Measurements from ENCODE around the gene NEMP1.

NEMP1 gene

GRCh38 chr12:57118711-57119271 lies 40.2 kb upstream of the NEMP1 start:
- Histone ChIP-seq H3K4me3 (ENCODE audit: low read length in 2 of 2) (no peak overlapping the region), H3K27ac (ENCODE audit: low read length) (no peak overlapping the region)

GRCh38 chr12:57116580-57117281 lies 38.1 kb upstream of the NEMP1 start:
- Histone ChIP-seq H3K4me1 (ENCODE audit: control insufficient read depth, insufficient read depth, low read length) (peaks cover 14% of the 10 kb centered on the region), H3K27me3 (ENCODE audit: control insufficient read depth in 1 of 2, insufficient read depth in 2 of 2, low read length in 2 of 2) (peaks cover 0 to 2% of the 10 kb centered on the region in 2 donors), H3K9ac (ENCODE audit: low read length in 2 of 2) (no peak overlapping the region), H3K36me3 (ENCODE audit: control insufficient read depth in 2 of 2, insufficient read depth in 2 of 2, low read length in 2 of 2) (no peaks in the 10 kb centered on the region), H3K4me3 (ENCODE audit: low read length in 2 of 2) (no peak overlapping the region), H3K27ac (ENCODE audit: low read length) (no peak overlapping the region), H3K9me3 (ENCODE audit: control insufficient read depth in 2 of 2, low read length in 2 of 2) (no peaks in the 10 kb centered on the region)

More at GRCh38 chr12:57118711-57119271, 40.2 kb upstream of the NEMP1 start:
- Histone ChIP-seq H3K4me1 (ENCODE audit: control insufficient read depth, insufficient read depth, low read length) (peaks cover 3% of the 10 kb centered on the region), H3K9ac (ENCODE audit: low read length in 2 of 2) (no peak overlapping the region), H3K36me3 (ENCODE audit: control insufficient read depth in 2 of 2, insufficient read depth in 2 of 2, low read length in 2 of 2) (no peaks in the 10 kb centered on the region), H3K9me3 (ENCODE audit: control insufficient read depth in 2 of 2, low read length in 2 of 2) (no peaks in the 10 kb centered on the region), H3K27me3 (ENCODE audit: control insufficient read depth in 1 of 2, insufficient read depth in 2 of 2, low read length in 2 of 2) (peaks cover 0 to 2% of the 10 kb centered on the region in 2 donors)

- H3K9ac ChIP-seq (ENCODE audit: low read length in 2 of 2), result peak overlapping the region; percentile 96 to 98
- H3K4me1 ChIP-seq (ENCODE audit: control insufficient read depth, insufficient read depth, low read length), result peaks cover 39% of the 10 kb centered on the region
- peak overlapping the region; percentile 100 for H3K27ac ChIP-seq (ENCODE audit: low read length)
- peaks cover 0 to 2% of the 10 kb centered on the region in 2 donors for H3K27me3 ChIP-seq (ENCODE audit: control insufficient read depth in 1 of 2, insufficient read depth in 2 of 2, low read length in 2 of 2)
- H3K4me3 ChIP-seq (ENCODE audit: low read length in 2 of 2), result peak overlapping the region; percentile 77 to 96
- peaks cover 0 to 3% of the 10 kb centered on the region in 2 donors for H3K36me3 ChIP-seq (ENCODE audit: control insufficient read depth in 2 of 2, insufficient read depth in 2 of 2, low read length in 2 of 2)
- no peaks in the 10 kb centered on the region for H3K9me3 ChIP-seq (ENCODE audit: control insufficient read depth in 2 of 2, low read length in 2 of 2)
Measured at GRCh38 chr12:57112492-57113294, 34.1 kb upstream of the NEMP1 start.

- Histone ChIP-seq H3K9me3 (ENCODE audit: control insufficient read depth in 2 of 2, low read length in 2 of 2) (no peaks in the 10 kb centered on the region), H3K36me3 (ENCODE audit: control insufficient read depth in 2 of 2, insufficient read depth in 2 of 2, low read length in 2 of 2) (peaks cover 11 to 14% of the 10 kb centered on the region in 2 donors), H3K27ac (ENCODE audit: low read length) (peak within 1 kb of the TSS; percentile 100), H3K4me3 (ENCODE audit: low read length in 2 of 2) (peak within 1 kb of the TSS; percentile 77 to 96), H3K4me1 (ENCODE audit: control insufficient read depth, insufficient read depth, low read length) (peaks cover 49% of the 10 kb centered on the region), H3K9ac (ENCODE audit: low read length in 2 of 2) (peak within 1 kb of the TSS; percentile 96 to 98), H3K27me3 (ENCODE audit: control insufficient read depth in 1 of 2, insufficient read depth in 2 of 2, low read length in 2 of 2) (no peaks in the 10 kb centered on the region)
Measured at GRCh38 chr12:57111031-57111734, 32.6 kb upstream of the NEMP1 start, which contains the start of gene STAT6. Gene STAT6, minus strand, starts transcription at chr12:57111362. Its CDS starts 3,084 bp downstream, at chr12:57108278.

GRCh38 chr12:57110104-57111030 lies 31.8 kb upstream of the NEMP1 start:
- Histone ChIP-seq H3K4me3 (ENCODE audit: low read length in 2 of 2) (peak overlapping the region; percentile 77 to 96), H3K9me3 (ENCODE audit: control insufficient read depth in 2 of 2, low read length in 2 of 2) (no peaks in the 10 kb centered on the region), H3K27me3 (ENCODE audit: control insufficient read depth in 1 of 2, insufficient read depth in 2 of 2, low read length in 2 of 2) (no peaks in the 10 kb centered on the region), H3K4me1 (ENCODE audit: control insufficient read depth, insufficient read depth, low read length) (peaks cover 50% of the 10 kb centered on the region), H3K27ac (ENCODE audit: low read length) (peak overlapping the region; percentile 100), H3K36me3 (ENCODE audit: control insufficient read depth in 2 of 2, insufficient read depth in 2 of 2, low read length in 2 of 2) (peaks cover 15 to 19% of the 10 kb centered on the region in 2 donors), H3K9ac (ENCODE audit: low read length in 2 of 2) (peak overlapping the region; percentile 96 to 98)

- peak overlapping the region; percentile 100 for H3K27ac ChIP-seq (ENCODE audit: low read length)
Measured at GRCh38 chr12:57109207-57110103, 30.9 kb upstream of the NEMP1 start.

GRCh38 chr12:57107456-57108155 lies 29.0 kb upstream of the NEMP1 start:
- no peaks in the 10 kb centered on the region for H3K9me3 ChIP-seq (ENCODE audit: control insufficient read depth in 2 of 2, low read length in 2 of 2)
- H3K27me3 ChIP-seq (ENCODE audit: control insufficient read depth in 1 of 2, insufficient read depth in 2 of 2, low read length in 2 of 2), result no peaks in the 10 kb centered on the region
- no peak overlapping the region for H3K4me3 ChIP-seq (ENCODE audit: low read length in 2 of 2)
- peaks cover 47% of the 10 kb centered on the region for H3K4me1 ChIP-seq (ENCODE audit: control insufficient read depth, insufficient read depth, low read length)
- H3K27ac ChIP-seq (ENCODE audit: low read length), result peak overlapping the region; percentile 11
- H3K9ac ChIP-seq (ENCODE audit: low read length in 2 of 2), result peak overlapping the region in 1 of 2 donors; percentile 42
- H3K36me3 ChIP-seq (ENCODE audit: control insufficient read depth in 2 of 2, insufficient read depth in 2 of 2, low read length in 2 of 2), result peaks cover 32 to 36% of the 10 kb centered on the region in 2 donors

More at GRCh38 chr12:57109207-57110103, 30.9 kb upstream of the NEMP1 start:
- no peaks in the 10 kb centered on the region for H3K9me3 ChIP-seq (ENCODE audit: control insufficient read depth in 2 of 2, low read length in 2 of 2)
- peak overlapping the region; percentile 77 to 96 for H3K4me3 ChIP-seq (ENCODE audit: low read length in 2 of 2)
- H3K27me3 ChIP-seq (ENCODE audit: control insufficient read depth in 1 of 2, insufficient read depth in 2 of 2, low read length in 2 of 2), result no peaks in the 10 kb centered on the region
- peaks cover 24 to 28% of the 10 kb centered on the region in 2 donors for H3K36me3 ChIP-seq (ENCODE audit: control insufficient read depth in 2 of 2, insufficient read depth in 2 of 2, low read length in 2 of 2)
- peaks cover 50% of the 10 kb centered on the region for H3K4me1 ChIP-seq (ENCODE audit: control insufficient read depth, insufficient read depth, low read length)
- H3K9ac ChIP-seq (ENCODE audit: low read length in 2 of 2), result peak overlapping the region; percentile 96 to 98

GRCh38 chr12:57106021-57106708 lies 27.6 kb upstream of the NEMP1 start:
- no peak overlapping the region for H3K4me3 ChIP-seq (ENCODE audit: low read length in 2 of 2)
- H3K27ac ChIP-seq (ENCODE audit: low read length), result peak overlapping the region; percentile 18
- peaks cover 32 to 36% of the 10 kb centered on the region in 2 donors for H3K36me3 ChIP-seq (ENCODE audit: control insufficient read depth in 2 of 2, insufficient read depth in 2 of 2, low read length in 2 of 2)
- peaks cover 38% of the 10 kb centered on the region for H3K4me1 ChIP-seq (ENCODE audit: control insufficient read depth, insufficient read depth, low read length)
- peak overlapping the region in 1 of 2 donors; percentile 29 for H3K9ac ChIP-seq (ENCODE audit: low read length in 2 of 2)
- H3K9me3 ChIP-seq (ENCODE audit: control insufficient read depth in 2 of 2, low read length in 2 of 2), result no peaks in the 10 kb centered on the region
- no peaks in the 10 kb centered on the region for H3K27me3 ChIP-seq (ENCODE audit: control insufficient read depth in 1 of 2, insufficient read depth in 2 of 2, low read length in 2 of 2)

All from stomach smooth muscle (tissue), 2 donors.